Gastrocnemius medialis (tissue), 4 donors: ENCODE measurements around the gene LYSMD4.
"Not testable (repeated sequence)": the region's sequence is repeated elsewhere in the genome, so short reads cannot be mapped to it uniquely, and the experiment has no call there.

ENCODE experiments used
- CTCF ChIP-seq, 5 experiments: fragments of 450-650 bp in 3 of 5; fragments of 200-600 bp in 2 of 5; sonication (generic) in 2 of 5; IDR thresholded peaks in 4 of 5; conservative IDR thresholded peaks in 1 of 5; 1 replicate in 4 of 5; 2 replicates in 1 of 5; pipeline ENCODE4 v1.5.1; 2016 to 2019; ENCODE audit warnings: antibody characterized with exemption in 5 of 5, mild to moderate bottlenecking in 3 of 5, moderate library complexity in 3 of 5
- POLR2A ChIP-seq, 2 donors: fragments of 450-650 bp; IDR thresholded peaks; one replicate each; pipeline ENCODE4 v1.6.1; 2017; ENCODE audit warnings: antibody characterized with exemption in 2 of 2, mild to moderate bottlenecking in 2 of 2, moderate library complexity in 2 of 2

GRCh38 chr15:99750326-99750725 lies 17.1 kb upstream of the LYSMD4 start:
- TF ChIP-seq POLR2A (IDR thresholded peaks at IDR 0.05); CTCF (IDR thresholded peaks at IDR 0.05 in 4 of 5, conservative IDR thresholded peaks at IDR 0.05 in 1 of 5): not testable (repeated sequence)
